GM19463 (cell line): Measurements from ENCODE around the gene PTPRT.

ENCODE experiments used
- ATAC-seq: cut with Tn5 transposase; IDR thresholded peaks from one replicate; pipeline ENCODE4 v1.9.1; 2021; ENCODE audit warnings: mild to moderate bottlenecking, moderate library complexity; ENCODE audit not compliant: unreplicated experiment

Gene PTPRT

GRCh38 chr20:42346189-42347170 is 843.2 kb downstream of the PTPRT start:
- no peak for ATAC-seq

- no peak for ATAC-seq
These were observed 848.1 kb downstream of the PTPRT start for GRCh38 chr20:42341654-42342053.

DNA sequence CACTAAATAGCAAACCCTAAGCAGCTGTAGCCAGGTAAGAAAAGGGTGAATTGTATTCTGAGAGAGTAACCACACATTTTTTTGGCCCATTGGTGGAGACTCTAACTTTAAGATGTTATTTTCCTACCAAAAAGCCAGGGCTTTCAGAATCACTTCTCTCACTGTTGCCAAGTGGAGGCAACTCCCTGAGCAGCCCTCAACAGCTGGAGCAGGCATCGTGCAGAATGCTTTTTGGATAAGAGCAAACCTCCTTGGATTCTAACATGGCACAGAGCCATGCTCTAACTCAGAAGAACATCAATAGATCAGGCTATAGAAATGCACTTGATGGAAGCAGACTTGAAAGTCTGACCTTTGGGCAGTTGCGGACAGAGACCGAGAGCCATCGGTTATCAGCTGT is 849.3 kb downstream of the PTPRT start:
- ATAC-seq, result no peak

DNA sequence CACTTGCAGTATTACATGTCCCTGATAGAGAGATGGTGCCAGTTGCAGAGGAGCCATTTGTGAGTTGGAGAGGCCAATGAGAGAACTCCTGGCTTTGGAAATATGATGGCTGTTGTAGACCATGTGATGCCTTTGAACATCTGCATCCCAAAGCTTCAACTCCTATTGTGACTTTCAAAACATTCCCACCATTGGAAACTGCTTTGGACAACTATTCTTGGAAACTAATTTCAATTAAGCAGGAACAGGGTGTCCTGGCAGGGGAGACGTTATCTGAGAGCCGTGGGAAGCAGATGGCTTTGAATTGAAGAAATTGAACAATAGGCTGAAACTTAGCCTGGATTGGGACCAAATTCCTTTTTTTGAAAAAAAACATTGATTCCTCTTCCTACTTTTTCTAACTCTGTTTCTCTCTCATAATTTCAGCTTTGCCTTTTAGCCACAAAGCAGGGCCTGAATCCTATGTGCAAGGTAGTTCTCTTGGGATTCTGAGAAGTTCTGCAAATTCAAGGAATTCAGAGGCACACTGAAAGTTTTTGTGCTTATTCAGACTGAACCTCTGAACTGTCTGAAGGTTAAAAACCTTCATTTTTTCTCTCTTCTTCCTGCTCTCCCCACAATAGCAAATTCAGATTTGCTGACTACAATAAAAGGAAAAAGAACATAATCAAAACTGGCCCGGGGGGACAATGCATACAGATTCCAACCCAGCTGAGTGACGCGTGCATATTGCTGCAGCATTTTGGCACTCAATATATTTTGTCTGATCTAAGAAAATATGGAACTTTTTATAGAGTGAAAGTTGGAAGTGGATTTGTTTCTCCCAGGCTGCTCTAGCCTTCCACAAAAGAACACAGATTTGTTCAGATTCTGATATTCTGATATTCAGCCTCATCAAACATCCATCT is 851.2 kb downstream of the PTPRT start:
- ATAC-seq, result no peak

GRCh38 chr20:42336576-42336975 is 853.1 kb downstream of the PTPRT start:
- no peak for ATAC-seq

- no peak for ATAC-seq
These were observed 870.3 kb downstream of the PTPRT start for GRCh38 chr20:42319252-42320013.

DNA sequence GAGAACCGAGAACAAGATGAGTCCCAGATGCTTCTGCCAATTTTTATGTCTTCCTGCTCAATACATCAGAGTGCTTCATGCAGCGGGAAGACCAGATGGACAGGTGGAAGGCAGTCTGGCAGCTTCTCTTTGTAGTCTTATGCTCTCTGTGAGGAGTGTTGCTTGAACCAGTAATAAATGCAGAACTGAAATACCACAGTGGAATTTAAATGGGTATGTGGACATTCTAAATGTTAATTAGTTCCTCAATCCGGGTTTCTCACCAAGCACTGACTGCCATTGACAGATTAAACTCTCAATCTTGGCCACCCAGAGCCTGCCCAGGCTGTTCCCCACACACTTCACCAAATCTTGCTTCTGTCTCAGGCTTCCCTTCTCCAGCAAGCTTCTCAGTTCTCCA is 876.0 kb downstream of the PTPRT start:
- no peak for ATAC-seq

GRCh38 chr20:42309050-42309449 is 880.7 kb downstream of the PTPRT start:
- no peak for ATAC-seq

DNA sequence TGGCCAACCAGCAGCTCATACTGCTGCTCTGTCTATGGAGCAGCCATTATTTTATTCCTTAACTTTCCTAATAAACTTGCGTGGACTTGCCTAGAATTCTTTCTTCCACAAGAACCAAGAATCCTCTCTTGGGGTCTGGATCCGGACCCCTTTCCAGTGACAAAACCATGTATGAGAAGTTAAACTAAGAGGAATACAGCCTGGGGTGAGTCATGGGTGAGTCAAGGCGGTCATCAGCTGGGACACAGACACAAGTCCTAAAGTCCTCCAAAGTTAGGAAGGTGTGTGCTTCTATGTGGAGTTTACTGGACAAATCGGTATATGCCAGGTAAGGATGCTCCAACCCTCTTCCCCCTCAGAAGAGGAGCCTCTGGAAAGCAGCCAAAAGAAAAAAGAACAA is 881.5 kb downstream of the PTPRT start:
- ATAC-seq, result no peak

DNA sequence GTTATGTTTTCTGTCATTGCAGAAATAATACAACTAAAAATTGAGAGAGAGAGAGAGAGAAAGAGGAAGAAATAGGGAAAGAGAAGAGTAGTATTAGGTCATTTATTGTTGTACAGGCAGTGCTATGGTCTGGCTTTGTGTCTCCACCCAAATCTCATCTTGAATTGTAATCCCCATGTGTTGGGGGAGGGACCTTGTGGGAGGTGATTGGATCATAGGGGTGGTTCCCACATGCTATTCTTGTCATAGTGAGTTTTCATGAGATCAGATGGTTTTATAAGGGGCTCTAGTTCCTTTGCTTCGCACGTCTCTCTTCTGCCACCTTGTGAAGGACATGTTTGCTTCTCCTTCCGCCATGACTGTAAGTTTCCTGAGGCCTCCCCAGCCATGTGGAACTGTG is 894.1 kb downstream of the PTPRT start:
- no peak for ATAC-seq

DNA sequence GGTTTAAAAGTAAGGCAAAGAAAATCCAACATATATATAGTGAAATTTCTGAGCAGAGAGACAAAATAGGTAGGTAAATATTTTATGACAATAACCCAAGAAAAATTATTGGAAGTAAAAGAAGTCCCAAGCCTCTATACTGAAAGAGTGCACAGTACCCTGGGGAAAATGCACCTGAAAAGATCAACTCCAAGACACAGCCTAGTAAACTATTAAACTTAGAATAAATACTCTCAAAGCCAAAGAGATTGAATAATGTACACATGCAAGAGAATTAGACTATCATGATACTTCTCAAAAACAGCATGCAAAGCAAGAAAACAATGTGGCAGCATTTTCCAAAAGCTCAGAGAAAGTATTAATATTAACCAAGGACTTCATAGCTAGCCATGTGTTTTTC is 894.7 kb downstream of the PTPRT start:
- ATAC-seq, result no peak

DNA sequence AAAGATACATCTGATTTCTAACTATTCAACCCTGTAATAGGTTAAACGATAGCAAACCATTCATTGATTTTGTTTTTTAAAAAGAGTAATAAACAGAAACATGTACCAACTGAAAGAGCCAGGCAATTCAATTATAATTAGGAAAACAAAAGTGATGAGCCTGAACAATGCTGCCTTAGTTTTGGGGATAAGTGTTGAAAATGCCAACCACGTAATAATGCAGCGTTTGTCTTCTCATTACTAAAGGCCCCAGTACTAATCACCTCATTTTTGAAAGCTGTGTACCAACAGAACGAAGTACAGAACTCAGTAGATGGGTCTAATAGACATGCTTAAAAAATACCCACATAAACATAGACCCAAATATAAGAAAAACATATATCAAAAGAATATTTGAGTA is 907.9 kb downstream of the PTPRT start:
- no peak for ATAC-seq

GRCh38 chr20:42276718-42277602 is 912.7 kb downstream of the PTPRT start:
- no peak for ATAC-seq

- no peak for ATAC-seq
These were observed 914.7 kb downstream of the PTPRT start for GRCh38 chr20:42274986-42275385.

GRCh38 chr20:42272516-42272915 is 917.2 kb downstream of the PTPRT start:
- ATAC-seq, result no peak

DNA sequence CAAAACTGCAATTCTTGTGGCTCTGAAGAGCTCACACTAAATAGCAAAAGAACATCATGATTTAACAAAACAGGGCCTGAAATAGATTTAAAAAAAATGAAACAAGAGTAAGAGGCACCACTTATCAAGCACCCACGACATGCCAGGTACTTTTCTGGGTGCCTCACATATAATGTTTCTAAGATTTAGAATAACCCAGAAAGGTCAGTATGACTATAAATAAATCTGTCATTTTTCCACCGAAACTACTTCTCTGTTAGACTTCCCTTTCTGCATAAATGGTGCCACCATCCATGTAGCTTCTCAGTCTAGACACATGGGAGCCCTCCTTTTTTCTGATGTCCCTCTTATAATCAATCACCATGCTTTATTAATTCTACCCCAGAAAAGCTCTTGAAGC is 919.2 kb downstream of the PTPRT start:
- ATAC-seq, result no peak

DNA sequence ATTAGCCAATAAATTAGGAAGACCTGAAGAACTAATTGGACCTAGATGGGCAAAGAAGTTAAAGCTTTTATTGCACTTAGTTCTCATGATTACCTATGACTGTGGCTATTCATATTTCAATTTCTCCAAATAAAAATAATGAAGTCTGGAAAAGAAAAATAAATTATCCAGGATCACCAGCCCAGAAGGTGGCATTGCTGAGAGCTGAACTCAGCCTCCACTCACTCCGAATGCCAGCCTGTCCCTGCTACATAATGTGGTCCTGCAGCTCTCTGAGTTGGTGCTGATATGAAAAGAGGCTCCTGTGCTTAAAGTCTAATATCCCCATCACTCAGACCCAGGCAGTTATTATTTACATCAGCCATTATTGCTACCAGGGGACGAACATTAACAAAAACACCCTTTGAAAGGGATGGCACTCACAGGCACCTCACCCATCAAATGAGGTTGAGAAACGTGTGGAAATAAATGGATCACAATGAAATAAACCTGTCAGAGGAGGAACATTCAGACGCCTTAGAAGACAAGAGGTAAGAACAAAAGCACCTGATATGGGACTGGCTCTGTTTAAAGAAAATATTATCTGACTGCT is 921.8 kb downstream of the PTPRT start:
- no peak for ATAC-seq

DNA sequence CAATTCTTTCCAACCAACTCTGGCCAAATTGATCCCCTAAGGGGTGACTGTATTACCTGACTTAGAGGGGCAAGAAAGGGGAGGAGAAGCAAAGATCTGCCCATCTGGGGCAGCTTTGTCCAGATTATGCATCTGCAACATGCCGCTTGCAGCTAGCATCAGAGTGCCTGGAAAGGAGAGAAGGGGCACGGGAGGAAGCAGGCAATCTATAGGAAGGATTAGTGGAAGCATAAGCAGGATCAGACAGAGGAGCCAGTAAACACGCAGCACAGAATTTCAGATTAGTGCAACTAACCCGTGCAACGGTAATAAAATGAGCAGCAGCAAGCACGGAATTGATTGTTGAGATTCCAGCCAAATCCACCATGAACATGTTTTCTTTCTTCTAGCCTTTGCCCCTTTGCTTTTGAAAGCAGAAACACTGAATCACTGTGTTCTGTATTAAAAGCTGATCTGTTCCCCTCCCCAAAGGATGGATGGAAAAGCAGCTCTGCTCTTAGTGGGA is 927.9 kb downstream of the PTPRT start:
- no peak for ATAC-seq

DNA sequence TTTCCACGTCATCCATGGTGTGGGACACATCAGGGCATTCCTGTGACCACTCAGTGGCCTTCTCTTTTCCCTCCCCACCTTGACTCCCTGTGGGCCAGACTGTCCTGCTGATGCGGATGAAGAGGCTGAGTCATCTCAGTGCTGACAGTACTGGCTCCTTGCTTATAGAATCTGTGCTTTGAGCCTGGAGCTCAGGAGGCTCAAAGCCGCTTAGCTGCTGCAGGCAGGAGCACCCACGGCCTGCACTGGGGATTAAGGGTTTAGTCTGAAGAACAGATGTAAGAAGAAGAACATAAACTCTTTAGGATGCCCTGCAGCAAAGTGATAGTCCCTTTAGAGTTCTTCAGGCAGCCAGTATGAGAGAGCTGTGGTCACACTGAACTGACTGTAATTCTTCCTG is 929.5 kb downstream of the PTPRT start:
- ATAC-seq, result no peak
